Activated CD4-positive, CD25-positive, alpha-beta regulatory T cell treated with anti-CD3 and anti-CD28 coated beads, Interleukin-2, amount 50 U/mL, for 24 hours (primary cell): ENCODE data around the gene QRICH2.
"Not testable (repeated sequence)": the region's sequence is repeated elsewhere in the genome, so short reads cannot be mapped to it uniquely, and the experiment has no call there.

Experiments
- ATAC-seq, 2 donors: fragments of 150-1000 bp; cut with Tn5 transposase; one replicate each; pipeline ENCODE4 v1.10.0; 2021; ENCODE audit warnings: mild to moderate bottlenecking in 1 of 2, moderate library complexity in 1 of 2

The QRICH2 gene

DNA sequence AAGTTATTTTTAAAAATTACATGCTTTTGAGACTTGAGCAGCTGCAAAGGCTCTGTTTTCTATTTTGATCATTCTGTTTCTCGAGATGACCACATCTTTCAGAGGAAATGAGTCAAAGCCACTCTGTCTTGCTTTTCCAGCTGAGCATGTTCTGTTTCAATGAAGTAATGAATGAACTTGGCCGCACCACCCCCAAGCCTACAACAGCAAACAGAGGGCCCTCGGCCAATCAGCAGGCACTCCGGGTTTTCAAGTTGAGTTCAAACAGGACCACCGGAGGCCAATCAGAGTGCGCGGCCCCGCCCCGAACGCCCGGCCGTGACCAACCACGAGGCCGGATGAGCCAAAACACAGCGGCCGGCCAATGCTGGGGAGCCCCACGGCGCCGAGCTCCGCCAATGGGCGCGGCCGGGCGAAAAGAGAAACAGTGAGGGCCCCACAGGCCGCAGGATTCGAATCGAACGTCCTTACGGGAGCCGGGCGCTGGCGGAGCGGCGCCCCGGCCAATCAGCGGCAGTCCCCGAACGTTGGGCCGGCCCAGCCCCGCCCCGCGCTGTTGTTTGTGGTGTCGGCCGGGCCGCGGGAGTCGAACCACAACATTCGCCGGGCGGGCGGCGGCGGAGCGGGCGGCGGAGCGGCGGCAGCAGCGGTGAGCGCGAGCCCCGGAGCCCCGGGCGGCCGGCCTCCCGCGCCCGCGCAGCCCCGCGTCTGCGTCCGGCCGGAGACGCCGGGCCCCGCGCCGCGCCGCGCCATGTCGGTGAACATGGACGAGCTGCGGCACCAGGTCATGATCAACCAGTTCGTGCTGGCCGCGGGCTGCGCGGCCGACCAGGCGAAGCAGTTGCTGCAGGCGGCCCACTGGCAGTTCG is 43.1 kb downstream of the QRICH2 start, which contains the start of gene UBALD2:
Gene UBALD2 (plus strand): TSS at position 594 of the 869 bp plus-strand sequence. CDS start 158 bp downstream, at position 752.
- peak; percentile 84 to 86 for ATAC-seq

GRCh38 chr17:76264425-76264754 is 43.7 kb downstream of the QRICH2 start:
- ATAC-seq = peak in 1 of 2 donors; percentile 0

DNA sequence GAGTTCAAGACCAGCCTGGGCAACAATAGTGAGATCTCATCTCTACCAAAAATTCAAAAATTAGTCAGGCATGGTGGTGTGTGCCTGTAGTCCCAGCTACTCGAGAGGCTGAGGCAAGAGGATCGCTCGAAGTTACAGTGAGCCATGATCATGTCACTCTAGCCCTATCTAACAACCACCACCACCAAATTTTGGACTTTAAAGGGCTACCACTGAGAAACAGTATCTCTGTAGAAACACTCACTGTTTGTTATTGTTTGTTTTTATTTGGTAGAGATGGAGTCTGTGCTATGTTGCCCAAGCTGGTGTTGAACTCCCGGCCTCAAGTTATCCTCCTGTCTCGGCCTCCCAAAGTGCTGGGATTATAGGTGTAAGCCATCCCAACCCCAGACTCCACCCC is 44.2 kb downstream of the QRICH2 start:
- no peak for ATAC-seq

DNA sequence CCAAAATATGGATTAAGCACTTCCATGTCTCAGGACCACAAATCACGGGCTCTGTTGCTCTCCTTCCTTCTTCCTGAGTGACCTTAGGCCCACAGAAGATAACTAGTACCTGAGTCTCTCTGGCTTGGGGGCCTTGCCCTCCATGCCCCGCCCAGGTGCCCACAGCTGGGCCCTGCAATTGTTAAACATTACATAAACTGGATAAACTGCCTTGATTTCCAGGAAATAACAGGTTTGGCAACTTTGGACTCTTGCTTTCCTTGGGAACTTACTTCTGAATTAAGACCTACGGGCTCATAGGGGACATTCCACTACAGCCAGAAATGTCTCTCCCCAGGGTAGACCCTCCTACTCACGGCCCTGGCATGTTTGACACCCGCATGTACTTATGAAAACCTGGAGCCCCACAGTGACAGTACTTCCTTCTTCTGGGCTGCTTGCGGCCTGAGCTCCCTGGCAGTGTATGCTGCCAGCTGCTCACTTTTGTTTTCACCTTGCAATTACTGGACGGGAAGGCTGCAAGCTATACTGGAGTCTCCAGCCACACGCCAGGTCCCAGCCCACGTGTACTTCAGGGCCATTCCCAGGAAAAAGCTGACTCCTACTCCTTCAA is 45.2 kb downstream of the QRICH2 start:
- ATAC-seq = no peak

DNA sequence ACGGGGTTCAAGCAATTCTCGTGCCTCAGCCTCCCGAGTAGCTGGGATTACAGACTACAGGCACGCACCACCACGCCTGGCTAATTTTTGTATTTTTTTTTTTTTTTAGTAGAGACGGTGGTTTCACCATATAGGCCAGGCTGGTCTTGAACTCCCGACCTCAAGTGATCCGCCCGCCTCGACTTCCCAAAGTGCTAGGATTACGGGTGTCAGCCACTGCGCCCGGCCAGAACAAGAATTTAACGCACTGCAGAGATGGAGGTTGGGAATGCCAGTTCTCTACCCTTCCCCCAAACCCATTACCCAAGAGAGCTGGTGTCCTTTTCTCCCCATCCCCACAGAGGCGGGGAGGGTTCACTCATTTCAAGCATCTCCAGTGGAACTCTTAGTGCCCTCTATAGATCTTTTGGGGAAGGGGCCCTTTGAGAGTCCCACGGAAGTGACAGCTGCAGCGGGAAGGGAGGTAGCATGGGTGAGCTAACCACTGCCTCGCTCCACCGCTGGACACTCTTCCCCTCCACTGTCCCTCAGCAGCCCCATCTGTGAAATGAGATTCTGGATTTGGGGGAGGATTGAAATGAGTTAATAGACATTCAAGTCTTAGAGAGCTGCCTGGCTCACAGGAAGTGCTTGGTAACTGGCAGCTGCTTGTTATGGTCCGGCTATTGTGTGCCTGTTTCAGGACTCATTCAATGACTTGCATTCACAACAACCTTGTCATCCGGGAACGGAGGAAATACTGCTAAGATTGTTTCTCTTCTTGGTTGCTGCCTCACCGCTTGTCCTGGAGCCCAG is 46.5 kb downstream of the QRICH2 start:
- no peak for ATAC-seq

- ATAC-seq = no peak
Measured at GRCh38 chr17:76260669-76261068, 47.4 kb downstream of the QRICH2 start.

- ATAC-seq = no peak
Measured at GRCh38 chr17:76260220-76260619, 47.9 kb downstream of the QRICH2 start.

- ATAC-seq = peak; percentile 41 to 45
Measured at GRCh38 chr17:76256430-76257050, 51.5 kb downstream of the QRICH2 start.

DNA sequence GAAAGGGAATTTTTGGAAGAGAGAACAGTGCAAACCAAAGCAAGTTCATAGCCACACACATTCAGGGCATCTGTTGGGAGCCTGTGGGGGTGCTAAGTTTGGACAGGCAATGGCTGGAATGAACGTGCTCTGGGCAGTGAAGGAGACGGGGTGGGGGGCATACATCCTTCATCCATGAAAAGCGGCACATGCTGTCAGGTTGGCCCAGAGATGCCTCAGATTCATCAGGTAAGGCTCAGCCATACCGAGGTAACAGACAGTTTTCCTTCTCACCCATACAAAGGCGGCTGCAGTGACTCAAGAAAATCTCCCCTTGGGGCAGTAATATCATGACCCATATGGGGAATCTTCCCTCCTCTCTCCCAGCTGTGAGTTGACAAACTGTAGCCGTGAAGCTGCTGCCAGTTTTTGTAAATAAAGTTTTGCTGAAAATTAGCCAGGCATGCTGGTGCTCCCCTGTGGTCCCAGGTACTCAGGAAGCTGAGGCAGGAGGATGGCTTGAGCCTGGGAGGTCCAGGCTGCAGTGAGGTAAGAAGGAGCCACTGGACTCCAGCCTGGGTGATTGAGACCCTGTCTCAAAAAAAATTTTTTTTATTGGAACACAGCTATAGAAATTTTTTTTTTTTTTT is 52.2 kb downstream of the QRICH2 start:
- peak in 1 of 2 donors; percentile 11 for ATAC-seq

DNA sequence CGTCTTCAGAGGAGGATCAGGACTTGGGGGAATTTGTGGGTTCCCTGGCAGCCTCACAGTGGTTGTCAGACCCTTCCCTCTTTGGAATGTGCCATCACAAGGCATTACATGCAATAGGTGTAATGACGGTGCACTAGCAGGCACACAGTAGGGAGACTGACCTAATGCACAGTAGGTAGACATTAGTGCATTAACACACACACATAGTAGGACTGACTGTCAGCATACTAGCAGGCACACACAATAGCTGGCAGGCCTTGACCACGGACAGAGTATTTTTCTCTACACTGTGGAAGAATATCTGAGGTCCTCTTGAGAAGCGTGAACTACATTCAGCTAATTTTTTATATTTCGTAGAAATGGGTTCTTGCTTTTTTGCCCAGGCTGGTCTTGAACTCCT is 53.8 kb downstream of the QRICH2 start:
- ATAC-seq = no peak

GRCh38 chr17:76253841-76254240 is 54.2 kb downstream of the QRICH2 start:
- ATAC-seq = no peak

DNA sequence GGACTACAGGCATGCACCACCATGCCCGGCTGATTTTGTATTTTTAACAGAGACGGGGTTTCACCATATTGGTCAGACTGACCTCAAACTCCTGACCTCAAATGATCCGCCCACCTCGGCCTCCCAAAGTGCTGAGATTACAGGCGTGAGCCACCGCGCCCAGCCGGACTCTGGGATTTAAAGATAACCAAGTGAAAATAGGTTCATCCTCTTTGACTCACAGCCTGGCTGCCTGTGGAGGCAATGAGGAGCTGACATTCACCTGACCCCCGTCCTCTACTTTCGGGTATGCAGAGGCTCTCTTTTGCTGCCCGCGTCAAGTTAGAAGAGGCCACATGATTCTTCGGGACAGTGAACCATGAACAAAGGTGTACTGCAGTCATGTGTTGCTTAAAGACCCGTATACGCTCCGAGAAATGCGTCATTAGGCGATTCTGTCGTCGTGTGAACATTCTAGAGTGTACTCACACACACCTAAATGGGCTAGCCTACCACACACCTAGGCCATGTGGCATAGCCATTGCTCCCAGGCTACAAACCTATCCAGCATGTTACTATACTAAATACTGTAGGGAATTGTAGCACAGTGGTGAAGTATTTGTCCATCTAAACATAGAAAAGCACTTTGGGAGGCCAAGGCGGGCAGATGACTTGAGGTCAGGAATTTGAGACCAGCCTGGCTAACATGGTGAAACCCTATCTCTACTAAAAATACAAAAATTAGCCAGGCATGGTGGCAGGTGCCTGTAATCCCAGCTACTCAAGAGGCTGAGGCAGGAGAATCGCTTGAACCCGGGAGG is 54.9 kb downstream of the QRICH2 start:
- ATAC-seq = not testable (repeated sequence)

- peak; percentile 83 to 92 for ATAC-seq
Measured at GRCh38 chr17:76252040-76252954, 55.8 kb downstream of the QRICH2 start.

DNA sequence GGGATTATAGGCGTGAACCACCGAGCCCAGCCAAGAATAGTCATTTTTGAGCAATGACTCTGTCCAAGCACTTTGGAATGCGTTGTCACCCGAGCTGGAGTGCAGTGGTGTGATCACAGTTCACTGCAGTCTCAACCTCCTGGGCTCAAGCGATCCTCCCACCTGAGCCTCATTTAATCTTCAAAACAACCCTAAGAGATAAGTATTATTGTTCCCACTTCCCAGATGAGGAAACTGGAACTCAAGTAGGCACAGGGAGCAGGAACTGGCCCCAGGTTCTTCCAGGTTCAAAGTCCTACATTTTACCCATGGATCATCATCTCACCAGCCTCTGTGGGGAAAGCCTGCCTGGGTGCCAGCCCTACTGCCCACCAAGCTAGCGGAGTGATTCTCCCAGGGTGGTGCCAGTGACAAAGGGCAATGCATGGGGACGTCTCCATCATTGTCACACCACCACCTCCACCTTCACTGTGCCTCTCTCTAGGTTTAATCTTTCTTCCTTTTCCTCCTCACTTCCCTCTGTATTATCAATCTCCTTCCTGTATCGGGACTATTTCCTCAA is 56.5 kb downstream of the QRICH2 start:
- no peak for ATAC-seq

- no peak for ATAC-seq
Measured at GRCh38 chr17:76250141-76250540, 57.9 kb downstream of the QRICH2 start.

DNA sequence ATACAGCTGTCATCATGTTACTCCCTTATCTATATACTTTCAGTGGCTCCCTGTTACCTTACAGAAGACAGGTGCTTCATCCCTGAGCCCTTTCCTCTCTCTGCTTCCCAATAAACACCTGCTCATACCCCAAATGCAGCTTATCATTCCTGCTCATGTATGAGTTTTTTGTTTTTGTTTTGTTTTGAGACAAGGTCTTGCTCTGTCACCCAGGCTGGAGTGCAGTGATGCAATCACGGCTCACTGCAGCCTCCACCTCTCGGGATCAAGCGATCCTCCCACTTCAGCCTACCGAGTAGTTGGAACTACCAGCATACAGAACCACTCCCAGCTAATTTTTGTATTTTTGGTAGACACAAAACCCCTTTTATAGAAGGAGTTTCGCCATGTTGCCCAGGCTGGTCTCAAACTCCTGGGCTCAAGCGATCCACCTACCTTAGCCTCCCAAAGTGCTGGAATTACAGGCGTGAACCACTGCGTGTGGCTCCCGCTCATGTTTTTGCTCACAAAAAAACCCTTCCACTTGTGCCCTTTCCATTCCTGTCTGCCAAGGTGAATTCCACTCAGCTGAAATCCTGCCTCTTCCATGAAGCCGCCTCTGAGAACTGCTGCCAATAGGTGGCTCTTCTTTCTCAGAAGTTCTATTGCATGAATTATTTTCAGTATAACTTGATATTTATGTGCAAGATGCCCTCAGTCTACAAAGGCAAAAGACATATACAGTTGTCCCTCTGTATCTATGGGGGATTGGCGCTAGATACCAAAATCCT is 59.9 kb downstream of the QRICH2 start:
- no peak for ATAC-seq

GRCh38 chr17:76247304-76247703 is 60.8 kb downstream of the QRICH2 start:
- no peak for ATAC-seq

GRCh38 chr17:76246080-76247066 is 61.7 kb downstream of the QRICH2 start:
- ATAC-seq = peak; percentile 95 to 96
